Measurements from ENCODE around the gene SCYL1. TPM values are rescaled to one million over a fixed set of nuclear protein-coding genes. Genes with fewer than 3 reads are reported as not detected.
A peak's percentile ranks its signal among the peaks of the same experiment; 100 is the strongest.

SCYL1 gene
- total RNA-seq, 1 experiment from 2014 or later: 54.7 TPM

- Mint-ChIP-seq H3K9me3 (no peaks in the 10 kb centered on the region), H3K4me3 (peak overlapping the region; percentile 60 to 73), H3K27ac (no peak overlapping the region), H3K4me1 (peaks cover 20 to 36% of the 10 kb centered on the region in 2 experiments), H3K27me3 (ENCODE audit: low read depth) (peaks cover 31% of the 10 kb centered on the region), H3K36me3 (ENCODE audit: insufficient read depth in 1 of 3, low read depth in 3 of 3) (peaks cover 2 to 7% (median 4%) of the 10 kb centered on the region in 3 experiments; a peak in 4 of 7 replicates)
- Histone ChIP-seq H3K27ac (ENCODE audit: insufficient read length, low read depth, low read length) (no peak overlapping the region), H2BK15ac (ENCODE audit: low read depth, low read length) (no peak overlapping the region; the same call in 1 of the 2 replicates), H3K4ac (ENCODE audit: low read depth, low read length) (no peak overlapping the region), H2BK5ac (ENCODE audit: insufficient read length, low read length) (no peak overlapping the region), H3K14ac (ENCODE audit: insufficient read depth, low read length) (no peak overlapping the region), H3K4me1 (ENCODE audit: insufficient read depth, low read length) (no peaks in the 10 kb centered on the region), H3K9ac (ENCODE audit: extremely low read depth, insufficient read length, low read length) (no peak overlapping the region), H4K20me1 (ENCODE audit: control insufficient read depth, insufficient read depth, insufficient read length) (no peaks in the 10 kb centered on the region), H2AK5ac (ENCODE audit: insufficient read length, low read length) (no peak overlapping the region), H2BK12ac (ENCODE audit: insufficient read length, low read depth, low read length) (no peak overlapping the region), H3K23me2 (ENCODE audit: insufficient read length, low read depth, low read length, poor library complexity, severe bottlenecking) (peaks cover 8% of the 10 kb centered on the region), H3K79me2 (ENCODE audit: insufficient read depth, low read length) (no peaks in the 10 kb centered on the region), H3K23ac (ENCODE audit: insufficient read length, low read depth, low read length) (no peak overlapping the region), H3K79me1 (ENCODE audit: insufficient read depth, low read depth, low read length, poor library complexity, severe bottlenecking) (no peaks in the 10 kb centered on the region), H3K18ac (ENCODE audit: insufficient read length, low read depth, low read length) (no peak overlapping the region), H3T11ph (ENCODE audit: low read length) (no peak overlapping the region), H3K9me3 (ENCODE audit: control insufficient read depth, low read depth, low read length) (no peaks in the 10 kb centered on the region), H3K4me2 (ENCODE audit: insufficient read depth, insufficient read length, low read length) (no peak overlapping the region), H4K91ac (ENCODE audit: insufficient read length, low read depth, low read length) (no peak overlapping the region), H4K5ac (ENCODE audit: insufficient read length, low read depth, low read length) (no peak overlapping the region), H2BK20ac (ENCODE audit: low read depth, low read length, poor library complexity, severe bottlenecking) (no peak overlapping the region), H2AFZ (ENCODE audit: low read length) (no peak overlapping the region), H3K56ac (ENCODE audit: insufficient read length, low read depth, low read length) (no peak overlapping the region), H2BK120ac (ENCODE audit: low read depth, low read length, poor library complexity, severe bottlenecking) (no peak overlapping the region), H4K8ac (replicated peaks; ENCODE audit: insufficient read length, low read depth, low read length) (no peak overlapping the region), H3K27me3 (ENCODE audit: insufficient read depth, low read length) (peaks cover 8% of the 10 kb centered on the region; the same call in 1 of the 2 replicates)
- WGBS (ENCODE audit: extremely low coverage, insufficient read length, low lambda C conversion rate): no CpG with 5 or more reads among the region's 18 CpGs
- no peak for TF ChIP-seq CTCF (conservative IDR thresholded peaks at IDR 0.05)
- DNase-seq: no peak
Measured at GRCh38 chr11:65576867-65577755, 52.2 kb downstream of the SCYL1 start.
